Measurements from ENCODE around the gene PRKAG3. TPM values are rescaled to one million over a fixed set of nuclear protein-coding genes. Genes with fewer than 3 reads are reported as not detected.

Gene PRKAG3
- polyA plus RNA-seq, 1 of the 3 experiments (the other 2 are of a cell fraction): not detected

DNA sequence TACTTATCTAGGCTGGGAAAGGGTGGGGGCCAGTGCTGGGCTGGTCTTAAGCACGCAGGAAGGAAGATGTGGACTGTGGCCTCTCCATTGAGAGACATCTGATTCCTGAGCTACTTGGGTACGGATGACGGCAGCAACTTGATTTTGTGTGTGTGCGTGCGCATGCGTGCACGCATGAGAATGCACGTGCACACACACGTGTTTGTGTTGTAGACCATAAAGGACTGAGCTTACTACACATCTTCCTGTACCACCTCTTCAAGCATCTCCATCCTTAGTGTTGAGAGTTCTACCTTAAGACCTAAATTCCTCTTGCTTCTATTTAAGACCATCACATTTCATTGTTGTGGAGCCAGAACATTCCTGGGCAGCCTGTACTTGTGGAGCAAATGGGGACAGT, 37.5 kb upstream of the PRKAG3 start:
- Histone ChIP-seq H3K9me2 (no peaks in the 10 kb centered on the region), H3F3A (replicated peaks; ENCODE audit: insufficient read depth) (no peaks in the 10 kb centered on the region), H3K9ac (no peak overlapping the region), H3K4me3 (ENCODE audit: low read depth in 2 of 2, low read length in 1 of 2) (no peak overlapping the region), H4K20me1 (ENCODE audit: insufficient read depth) (no peaks in the 10 kb centered on the region), H3K9me3 (no peaks in the 10 kb centered on the region), H3K79me2 (ENCODE audit: insufficient read depth) (no peaks in the 10 kb centered on the region), H3K4me1 (ENCODE audit: control insufficient read depth in 1 of 2, insufficient read depth in 2 of 2, low read depth in 1 of 2, low read length in 1 of 2) (peaks cover 0 to 17% of the 10 kb centered on the region in 2 experiments; a peak in 1 of 4 replicates), H3K4me2 (no peak overlapping the region), H3K36me3 (replicated peaks in 1 of 2; ENCODE audit: control insufficient read depth in 1 of 2, insufficient read depth in 2 of 2, low read length in 1 of 2) (no peaks in the 10 kb centered on the region), H3K27ac (ENCODE audit: low read depth in 2 of 2, low read length in 1 of 2) (no peak overlapping the region), H2AFZ (ENCODE audit: low read depth) (no peak overlapping the region), H3K27me3 (ENCODE audit: insufficient read depth) (peaks cover 26% of the 10 kb centered on the region; the same call in 1 of the 2 replicates)
- ChIA-PET CTCF (interaction anchor here (1.0 to 22.5 kb wide), 4 partner anchors 16 to 126 kb away, joined by 3 to 795 read pairs (median 4); no protein-coding TSS in a partner anchor), POLR2A (interaction anchor here (1.0 to 1.1 kb wide), 2 partner anchors 8 to 127 kb away, joined by 3 to 4 read pairs; no protein-coding TSS in a partner anchor)
- DNase-seq: no peak
- 89% methylated on average over 9 of the region's 9 CpGs for WGBS (ENCODE audit: low lambda C conversion rate)
- TF ChIP-seq FOXJ3 (CRISPR knock-in tag; IDR thresholded peaks at IDR 0.05) (no peak), MEF2A (IDR thresholded peaks at IDR 0.05; ENCODE audit: borderline replicate concordance, low read depth) (no peak), CHD2 (IDR thresholded peaks at IDR 0.05; ENCODE audit: low read length, partially characterized antibody) (no peak), RAD21 (IDR thresholded peaks at IDR 0.05; ENCODE audit: low read length) (no peak), EP300 (IDR thresholded peaks at IDR 0.05; ENCODE audit: borderline replicate concordance in 1 of 2, low read depth in 1 of 2, low read length in 1 of 2) (no peak), NRF1 (IDR thresholded peaks at IDR 0.05; ENCODE audit: low read depth, low read length) (no peak), RFX5 (IDR thresholded peaks at IDR 0.05; ENCODE audit: low read length) (no peak), SMC3 (IDR thresholded peaks at IDR 0.05; ENCODE audit: low read depth, low read length) (no peak), TAF1 (IDR thresholded peaks at IDR 0.05; ENCODE audit: borderline replicate concordance, low read depth, low read length) (no peak), POLR2AphosphoS5 (IDR thresholded peaks at IDR 0.05; ENCODE audit: low read depth, low read length) (no peak)
- TF ChIP-seq, protein P1, sequence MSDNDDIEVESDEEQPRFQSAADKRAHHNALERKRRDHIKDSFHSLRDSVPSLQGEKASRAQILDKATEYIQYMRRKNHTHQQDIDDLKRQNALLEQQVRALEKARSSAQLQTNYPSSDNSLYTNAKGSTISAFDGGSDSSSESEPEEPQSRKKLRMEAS (IDR thresholded peaks at IDR 0.05; ENCODE audit: low read depth): no peak

DNA sequence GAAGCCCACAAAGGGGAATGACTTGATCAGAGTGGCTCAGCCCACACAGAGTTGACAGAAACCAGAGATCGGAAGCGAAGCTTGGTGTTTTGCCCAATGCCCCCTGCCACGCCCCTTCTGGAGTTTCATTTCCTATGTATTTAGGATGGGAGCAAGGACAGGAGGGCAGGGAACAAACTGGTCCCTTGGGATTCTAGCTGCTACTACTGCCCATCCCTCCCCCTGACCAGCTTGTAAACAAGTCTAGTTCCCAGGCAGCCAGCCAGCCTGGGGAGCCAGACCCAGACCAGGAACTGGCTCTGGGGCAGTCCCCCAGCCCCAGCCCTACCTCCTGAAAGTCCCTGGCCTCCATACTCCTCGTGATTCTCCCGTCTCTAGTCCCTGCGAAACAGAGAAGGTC, 36.3 kb upstream of the PRKAG3 start:
- H3K27ac ChIP-seq (ENCODE audit: low read depth in 2 of 2, low read length in 1 of 2): no peak overlapping the region
- no peaks in the 10 kb centered on the region for H3K9me2 ChIP-seq
- H3K27me3 ChIP-seq (ENCODE audit: insufficient read depth): peaks cover 20% of the 10 kb centered on the region; the same call in 1 of the 2 replicates
- H3K9me3 ChIP-seq: no peaks in the 10 kb centered on the region
- H3K9ac ChIP-seq: no peak overlapping the region
- no peak overlapping the region for H2AFZ ChIP-seq (ENCODE audit: low read depth)
- CTCF ChIA-PET: interaction anchor here (1.0 to 22.5 kb wide), 2 partner anchors 8 to 24 kb away, joined by 3 to 795 read pairs; no protein-coding TSS in a partner anchor
- no peaks in the 10 kb centered on the region for H3K36me3 ChIP-seq (replicated peaks in 1 of 2; ENCODE audit: control insufficient read depth in 1 of 2, insufficient read depth in 2 of 2, low read length in 1 of 2)
- 47% methylated on average over 6 of the region's 6 CpGs for WGBS (ENCODE audit: low lambda C conversion rate)
- peaks cover 0 to 21% of the 10 kb centered on the region in 2 experiments; a peak in 1 of 4 replicates for H3K4me1 ChIP-seq (ENCODE audit: control insufficient read depth in 1 of 2, insufficient read depth in 2 of 2, low read depth in 1 of 2, low read length in 1 of 2)
- no peak overlapping the region for H3K4me3 ChIP-seq (ENCODE audit: low read depth in 2 of 2, low read length in 1 of 2)
- no peaks in the 10 kb centered on the region for H3K79me2 ChIP-seq (ENCODE audit: insufficient read depth)
- POLR2A ChIA-PET: interaction anchor here (0.8 kb wide), 1 partner anchor 11 kb away, joined by 3 read pairs; no protein-coding TSS in a partner anchor
- H3F3A ChIP-seq (replicated peaks; ENCODE audit: insufficient read depth): no peaks in the 10 kb centered on the region
- no peaks in the 10 kb centered on the region for H4K20me1 ChIP-seq (ENCODE audit: insufficient read depth)
- TF ChIP-seq, protein P2, sequence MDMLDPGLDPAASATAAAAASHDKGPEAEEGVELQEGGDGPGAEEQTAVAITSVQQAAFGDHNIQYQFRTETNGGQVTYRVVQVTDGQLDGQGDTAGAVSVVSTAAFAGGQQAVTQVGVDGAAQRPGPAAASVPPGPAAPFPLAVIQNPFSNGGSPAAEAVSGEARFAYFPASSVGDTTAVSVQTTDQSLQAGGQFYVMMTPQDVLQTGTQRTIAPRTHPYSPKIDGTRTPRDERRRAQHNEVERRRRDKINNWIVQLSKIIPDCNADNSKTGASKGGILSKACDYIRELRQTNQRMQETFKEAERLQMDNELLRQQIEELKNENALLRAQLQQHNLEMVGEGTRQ (IDR thresholded peaks at IDR 0.05; ENCODE audit: borderline replicate concordance, low read depth, low read length): no peak
- TF ChIP-seq EP300 (IDR thresholded peaks at IDR 0.05; ENCODE audit: borderline replicate concordance in 1 of 2, low read depth in 1 of 2, low read length in 1 of 2) (no peak), POLR2AphosphoS5 (IDR thresholded peaks at IDR 0.05; ENCODE audit: low read depth, low read length) (no peak), TCF12 (IDR thresholded peaks at IDR 0.05) (no peak), NRF1 (IDR thresholded peaks at IDR 0.05; ENCODE audit: low read depth, low read length) (no peak), GATA2 (CRISPR knock-in tag; IDR thresholded peaks at IDR 0.05) (no peak)
- no peak overlapping the region for H3K4me2 ChIP-seq
- DNase-seq: no peak

Data from SK-N-SH (cell line).